ENCODE measurements around the gene FXYD6. TPM values are rescaled to one million over a fixed set of nuclear protein-coding genes. Genes with fewer than 3 reads are reported as not detected.

FXYD6 gene
- total RNA-seq, 1 donor = not detected

DNA sequence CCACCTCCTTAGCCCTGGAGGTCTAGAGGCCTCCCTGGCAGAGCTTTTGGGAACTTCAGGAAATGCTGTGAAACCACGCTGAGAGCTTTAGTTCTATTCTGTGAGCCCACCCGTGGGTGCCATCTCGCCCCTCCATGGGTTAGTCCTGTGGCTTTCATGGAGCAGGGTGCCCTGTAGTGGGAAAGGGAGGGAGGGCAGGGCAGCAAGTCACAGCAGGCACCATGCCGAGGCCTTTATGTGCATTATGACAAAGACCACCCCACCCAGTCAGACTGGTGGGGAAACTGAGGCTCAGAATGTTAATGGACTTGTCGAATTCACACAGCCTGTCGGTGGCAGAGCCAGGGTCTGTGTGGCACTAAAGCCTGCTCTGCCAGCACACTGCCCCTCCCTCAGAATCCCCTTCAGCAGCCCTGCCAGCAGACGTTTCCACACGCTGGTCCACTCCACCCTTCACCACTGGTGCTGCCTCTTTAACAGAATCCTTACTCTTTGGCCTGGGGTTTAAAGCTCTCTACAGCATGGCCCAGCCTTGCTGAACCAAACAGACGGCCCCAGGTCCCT lies 39.3 kb upstream of the FXYD6 start:
- H3K4me3 ChIP-seq (ENCODE audit: low read depth, low read length) = no peak overlapping the region
- no peak for DNase-seq (ENCODE audit: low read depth)
- TF ChIP-seq, protein P1, sequence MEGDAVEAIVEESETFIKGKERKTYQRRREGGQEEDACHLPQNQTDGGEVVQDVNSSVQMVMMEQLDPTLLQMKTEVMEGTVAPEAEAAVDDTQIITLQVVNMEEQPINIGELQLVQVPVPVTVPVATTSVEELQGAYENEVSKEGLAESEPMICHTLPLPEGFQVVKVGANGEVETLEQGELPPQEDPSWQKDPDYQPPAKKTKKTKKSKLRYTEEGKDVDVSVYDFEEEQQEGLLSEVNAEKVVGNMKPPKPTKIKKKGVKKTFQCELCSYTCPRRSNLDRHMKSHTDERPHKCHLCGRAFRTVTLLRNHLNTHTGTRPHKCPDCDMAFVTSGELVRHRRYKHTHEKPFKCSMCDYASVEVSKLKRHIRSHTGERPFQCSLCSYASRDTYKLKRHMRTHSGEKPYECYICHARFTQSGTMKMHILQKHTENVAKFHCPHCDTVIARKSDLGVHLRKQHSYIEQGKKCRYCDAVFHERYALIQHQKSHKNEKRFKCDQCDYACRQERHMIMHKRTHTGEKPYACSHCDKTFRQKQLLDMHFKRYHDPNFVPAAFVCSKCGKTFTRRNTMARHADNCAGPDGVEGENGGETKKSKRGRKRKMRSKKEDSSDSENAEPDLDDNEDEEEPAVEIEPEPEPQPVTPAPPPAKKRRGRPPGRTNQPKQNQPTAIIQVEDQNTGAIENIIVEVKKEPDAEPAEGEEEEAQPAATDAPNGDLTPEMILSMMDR (IDR thresholded peaks at IDR 0.05; ENCODE audit: insufficient read depth, low read depth, low read length) = no peak

DNA sequence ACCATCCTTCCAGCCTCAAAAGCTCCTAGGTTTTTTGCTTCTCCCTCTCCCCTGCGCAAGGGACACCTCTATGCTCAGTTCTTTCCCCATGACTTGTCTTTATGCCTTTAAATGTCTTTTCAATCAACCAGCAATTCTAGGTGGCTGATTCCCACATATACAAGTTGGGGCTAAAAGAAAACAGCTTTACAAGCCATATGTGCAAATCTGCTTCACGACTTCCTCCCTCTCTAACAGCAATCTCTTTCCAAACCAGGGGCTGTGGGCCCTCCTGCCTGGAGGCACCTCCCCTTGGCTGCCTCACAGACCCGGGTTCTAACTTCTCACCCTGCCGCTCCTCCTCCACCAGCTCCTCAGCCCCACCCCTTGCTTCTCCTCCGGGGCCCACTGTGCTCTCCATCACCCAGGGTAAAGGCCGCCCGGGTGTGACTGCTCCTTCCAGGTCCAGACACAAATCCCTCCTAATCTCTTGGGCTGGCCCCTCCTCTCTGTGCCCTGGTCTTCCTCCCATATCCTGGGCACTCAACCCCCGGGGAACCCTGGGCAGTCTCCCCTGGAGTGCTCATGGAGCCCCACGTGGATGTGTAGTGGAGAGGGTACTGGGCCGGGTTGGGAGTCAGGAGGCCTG lies 38.6 kb upstream of the FXYD6 start:
- DNase-seq (ENCODE audit: low read depth) = no peak
- TF ChIP-seq, protein P1 (IDR thresholded peaks at IDR 0.05; ENCODE audit: insufficient read depth, low read depth, low read length) = no peak
- no peak overlapping the region for H3K4me3 ChIP-seq (ENCODE audit: low read depth, low read length)

DNA sequence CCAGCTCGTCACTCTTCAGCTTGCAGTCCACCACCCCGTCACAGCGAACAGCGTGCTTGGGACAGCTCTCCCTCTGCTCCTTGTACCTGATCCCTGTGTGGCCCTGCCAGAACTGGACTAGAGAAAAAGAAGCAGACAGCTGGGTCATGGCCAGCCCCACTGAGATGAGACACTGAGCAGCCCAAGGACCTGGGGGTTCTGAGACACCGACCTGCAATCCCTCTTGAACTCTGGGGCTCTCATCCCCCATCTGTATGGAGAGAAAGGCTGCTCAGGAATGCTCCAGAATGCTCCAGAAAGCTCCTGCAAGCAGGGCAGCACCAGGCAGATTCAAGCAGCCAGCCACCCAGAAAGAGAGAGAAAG lies 37.9 kb upstream of the FXYD6 start:
- TF ChIP-seq, protein P1 (IDR thresholded peaks at IDR 0.05; ENCODE audit: insufficient read depth, low read depth, low read length) = no peak
- H3K4me3 ChIP-seq (ENCODE audit: low read depth, low read length) = no peak overlapping the region
- DNase-seq (ENCODE audit: low read depth) = no peak

DNA sequence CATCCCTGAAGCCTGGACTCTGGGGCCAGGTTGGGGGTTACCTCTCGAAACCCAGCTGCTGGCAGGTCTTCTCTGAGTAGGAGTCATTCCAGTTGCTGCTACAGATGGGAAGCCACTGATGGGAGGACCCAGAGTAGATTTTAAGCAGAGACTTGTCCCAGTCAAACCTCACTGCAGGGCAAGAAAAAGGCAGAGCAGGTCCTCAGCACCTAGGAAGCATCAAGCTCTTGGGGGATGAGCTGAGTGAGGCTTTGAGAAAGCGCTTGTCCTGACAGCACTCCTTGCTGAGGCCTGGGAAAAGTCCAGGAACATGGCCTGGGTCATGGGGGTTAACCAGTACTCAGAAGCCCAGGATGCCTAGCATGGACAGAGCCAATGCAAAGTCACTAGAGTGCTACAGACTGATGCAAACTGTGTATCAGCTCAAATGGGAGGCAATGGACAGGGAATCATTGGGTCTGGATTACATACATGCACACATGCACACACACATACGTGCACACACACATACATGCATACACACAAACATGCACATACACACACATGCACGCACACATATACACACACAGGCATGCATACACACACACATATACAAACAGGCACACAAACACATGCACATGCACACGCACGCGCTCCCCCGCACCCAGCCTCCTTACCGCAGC lies 37.4 kb upstream of the FXYD6 start:
- no peak for DNase-seq (ENCODE audit: low read depth)
- no peak overlapping the region for H3K4me3 ChIP-seq (ENCODE audit: low read depth, low read length)
- TF ChIP-seq, protein P1 (IDR thresholded peaks at IDR 0.05; ENCODE audit: insufficient read depth, low read depth, low read length) = no peak

DNA sequence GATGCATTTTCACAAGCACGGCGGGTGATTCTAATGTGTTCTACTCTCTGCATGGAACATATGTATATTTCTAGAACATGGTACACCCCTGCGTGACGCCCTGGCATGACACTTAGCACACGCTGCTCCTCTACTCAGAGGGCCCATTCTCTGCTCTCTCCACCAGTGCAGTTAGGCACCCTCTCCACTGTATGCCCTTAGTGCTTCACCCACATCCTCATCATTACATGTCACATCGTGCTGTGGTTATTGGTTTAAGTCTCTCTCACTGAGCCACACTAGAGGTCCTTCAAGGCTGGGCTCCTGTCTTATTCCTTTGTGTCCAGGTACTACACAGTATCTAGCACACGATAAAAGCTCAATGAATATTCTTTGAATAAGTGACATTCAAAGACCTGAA lies 36.0 kb upstream of the FXYD6 start:
- no peak overlapping the region for H3K4me3 ChIP-seq (ENCODE audit: low read depth, low read length)
- DNase-seq (ENCODE audit: low read depth) = no peak
- TF ChIP-seq, protein P1 (IDR thresholded peaks at IDR 0.05; ENCODE audit: insufficient read depth, low read depth, low read length) = no peak

DNA sequence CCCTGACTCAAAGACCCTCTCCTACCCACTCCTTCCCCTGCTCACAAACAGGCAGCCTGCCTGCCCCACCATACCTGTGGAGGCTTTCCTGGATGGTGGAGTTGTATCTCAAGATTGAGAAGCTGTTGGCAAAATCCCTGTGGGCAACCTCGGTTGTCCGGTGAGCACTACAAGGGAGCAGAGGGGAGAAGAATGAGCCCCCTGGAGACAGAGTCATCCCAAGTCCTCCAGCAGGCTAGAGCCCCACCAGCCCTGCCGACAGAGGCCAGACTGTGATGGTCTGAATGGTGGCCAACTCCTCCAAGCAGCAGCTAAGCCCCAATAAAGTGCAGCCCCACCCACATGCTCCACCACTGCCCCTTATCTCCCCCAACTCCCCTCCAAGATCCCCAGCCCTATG lies 35.2 kb upstream of the FXYD6 start:
- H3K4me3 ChIP-seq (ENCODE audit: low read depth, low read length) = no peak overlapping the region
- TF ChIP-seq, protein P1 (IDR thresholded peaks at IDR 0.05; ENCODE audit: insufficient read depth, low read depth, low read length) = no peak
- DNase-seq (ENCODE audit: low read depth) = no peak
